Measurements from ENCODE around the gene BMPER.

The BMPER gene

GRCh38 chr7:33868166-33868565 is 37.2 kb upstream of the BMPER start:
- Histone ChIP-seq H3K27ac (ENCODE audit: extremely low read depth, low read depth, low read length) (no peak overlapping the region), H3K36me3 (ENCODE audit: control insufficient read depth in 2 of 2, insufficient read depth in 1 of 2, low read length in 2 of 2) (no peaks in the 10 kb centered on the region), H3K4me3 (ENCODE audit: low read depth, low read length) (no peak overlapping the region), H3K9me3 (ENCODE audit: control insufficient read depth, insufficient read depth, low read depth, low read length) (no peaks in the 10 kb centered on the region), H3K4me1 (ENCODE audit: control insufficient read depth, insufficient read depth, low read length) (no peaks in the 10 kb centered on the region)
- TF ChIP-seq ZNF184 (tag by site-specific recombination; IDR thresholded peaks at IDR 0.05) (no peak), ZNF48 (tag by site-specific recombination; IDR thresholded peaks at IDR 0.05) (no peak), KLF10 (tag by site-specific recombination; IDR thresholded peaks at IDR 0.05) (no peak), ZFP41 (tag by site-specific recombination; IDR thresholded peaks at IDR 0.05; ENCODE audit: borderline replicate concordance) (no peak), ZNF391 (tag by site-specific recombination; IDR thresholded peaks at IDR 0.05; ENCODE audit: borderline replicate concordance, low read depth) (no peak)
- POLR2A ChIA-PET: no interaction called here
- CTCF ChIA-PET: interaction anchor here (0.7 kb wide), 1 partner anchor 235 kb away, joined by 8 read pairs; no protein-coding TSS in a partner anchor

- Histone ChIP-seq H3K27ac (ENCODE audit: extremely low read depth, low read depth, low read length) (no peak overlapping the region), H3K4me1 (ENCODE audit: control insufficient read depth, insufficient read depth, low read length) (no peaks in the 10 kb centered on the region), H3K4me3 (ENCODE audit: low read depth, low read length) (no peak overlapping the region), H3K36me3 (ENCODE audit: control insufficient read depth in 2 of 2, insufficient read depth in 1 of 2, low read length in 2 of 2) (no peaks in the 10 kb centered on the region), H3K9me3 (ENCODE audit: control insufficient read depth, insufficient read depth, low read depth, low read length) (no peaks in the 10 kb centered on the region)
- POLR2A ChIA-PET: no interaction called here
- TF ChIP-seq ZNF292 (tag by site-specific recombination; IDR thresholded peaks at IDR 0.05; ENCODE audit: borderline replicate concordance, low read depth) (no peak), SETDB1 (IDR thresholded peaks at IDR 0.05; ENCODE audit: insufficient read length, low read length) (no peak), ZNF2 (tag by site-specific recombination; IDR thresholded peaks at IDR 0.05) (no peak), KLF8 (tag by site-specific recombination; IDR thresholded peaks at IDR 0.05) (no peak), ZBTB7A (tag by site-specific recombination; IDR thresholded peaks at IDR 0.05; ENCODE audit: low read depth) (no peak), ZNF558 (tag by site-specific recombination; IDR thresholded peaks at IDR 0.05) (no peak), ZNF549 (tag by site-specific recombination; IDR thresholded peaks at IDR 0.05) (no peak), ZNF223 (tag by site-specific recombination; IDR thresholded peaks at IDR 0.05) (no peak), REST (tag by site-specific recombination; IDR thresholded peaks at IDR 0.05) (no peak), ZNF19 (tag by site-specific recombination; IDR thresholded peaks at IDR 0.05; ENCODE audit: low read depth) (no peak), ZNF561 (tag by site-specific recombination; IDR thresholded peaks at IDR 0.05; ENCODE audit: borderline replicate concordance) (no peak), ZNF660 (tag by site-specific recombination; IDR thresholded peaks at IDR 0.05) (no peak), PRDM4 (tag by site-specific recombination; IDR thresholded peaks at IDR 0.05) (no peak), ZNF747 (tag by site-specific recombination; IDR thresholded peaks at IDR 0.05) (no peak), ZNF514 (tag by site-specific recombination; IDR thresholded peaks at IDR 0.05) (no peak), YY2 (tag by site-specific recombination; IDR thresholded peaks at IDR 0.05) (no peak), RBAK (tag by site-specific recombination; IDR thresholded peaks at IDR 0.05) (no peak)
- CTCF ChIA-PET: no interaction called here
Observed at GRCh38 chr7:33869176-33869575, 36.2 kb upstream of the BMPER start.
